Endothelial cell of umbilical vein (primary cell): Measurements from ENCODE around the gene CCR7. TPM values are rescaled to one million over a fixed set of nuclear protein-coding genes. Genes with fewer than 3 reads are reported as not detected.

Experiments used
- BruUV-seq: library from RNA; stranded (reverse); fragments of 400-500 nt; replicated peaks from 2 replicates; lab custom pipeline; 2021; lab: Mats Ljungman, UMichigan
- CTCF ChIA-PET: fragments of 300-600, 350-600 bp; sonication (Branson Sonifier 250); formaldehyde crosslinking; loops from one replicate; lab custom pipeline; 2021; ENCODE audit warnings: antibody characterized with exemption, inconsistent platforms; lab: Charles Lee
- POLR2A ChIA-PET: fragments of 300-600, 350-600 bp; sonication (Branson Sonifier 250); formaldehyde crosslinking; loops from one replicate; lab custom pipeline; 2021; ENCODE audit warnings: antibody characterized with exemption, inconsistent platforms; lab: Charles Lee
- DNase-seq: peaks from one replicate; pipeline ENCODE4 v3.0.0-alpha.2; 2011; ENCODE audit warnings: low read depth, low spot score
- FAIRE-seq: peaks from 2 replicates; lab custom pipeline; 2011; peaks lifted over from hg19 to GRCh38; lab: Jason Lieb, UNC
- H2AFZ ChIP-seq: 2 replicates; pipeline ENCODE4 v1.6.0; 2012; ENCODE audit warnings: low read depth, low read length, control low read depth, inconsistent platforms
- H3K27ac ChIP-seq: 2 replicates; pipeline ENCODE4 v1.5.1; 2011; ENCODE audit warnings: low read depth, mild to moderate bottlenecking, control low read depth, low read length, moderate library complexity; ENCODE audit not compliant: insufficient read depth
- H3K27me3 ChIP-seq, 2 experiments: 2 replicates each; pipeline versions ENCODE4 v1.6.0 to v1.6.1; 2011; ENCODE audit warnings: low read length in 2 of 2, mixed read lengths in 1 of 2; ENCODE audit not compliant: control insufficient read depth in 2 of 2, insufficient read depth in 2 of 2
- H3K36me3 ChIP-seq, 2 experiments: 2 replicates in 1 of 2; 3 replicates in 1 of 2; pipeline ENCODE4 v1.5.1; 2011; ENCODE audit warnings: low read length in 2 of 2, mild to moderate bottlenecking in 1 of 2, moderate library complexity in 1 of 2; ENCODE audit not compliant: control insufficient read depth in 2 of 2, insufficient read depth in 2 of 2; ENCODE audit errors: extremely low read depth in 1 of 2
- H3K4me1 ChIP-seq: 3 replicates; pipeline ENCODE4 v1.5.1; 2011; ENCODE audit warnings: mild to moderate bottlenecking, low read length; ENCODE audit not compliant: control insufficient read depth, insufficient read depth; ENCODE audit errors: extremely low read depth
- H3K4me2 ChIP-seq: 2 replicates; pipeline ENCODE4 v1.6.1; 2011; ENCODE audit warnings: low read length, control low read depth, mixed read lengths; ENCODE audit not compliant: insufficient read depth
- H3K4me3 ChIP-seq, 3 experiments: fragments of 200-600 bp in 1 of 3; sonication (generic), shearing (Covaris generic) in 1 of 3; replicated peaks in 1 of 3; 2 replicates each; pipeline ENCODE4 v1.5.1; 2011 to 2016; ENCODE audit warnings: control low read depth in 3 of 3, low read length in 3 of 3, mild to moderate bottlenecking in 2 of 3, inconsistent platforms in 1 of 3, low read depth in 1 of 3, moderate library complexity in 1 of 3; ENCODE audit not compliant: insufficient read depth in 1 of 3
- H3K79me2 ChIP-seq: 2 replicates; pipeline ENCODE4 v1.6.0; 2012; ENCODE audit warnings: low read length, inconsistent platforms; ENCODE audit not compliant: control insufficient read depth, insufficient read depth
- H3K9ac ChIP-seq: replicated peaks from 2 replicates; pipeline ENCODE3; 2011; ENCODE audit warnings: low read length, control low read depth; ENCODE audit not compliant: insufficient read depth; ENCODE audit errors: extremely low read depth
- H3K9me1 ChIP-seq: replicated peaks from 3 replicates; pipeline ENCODE4 v1.6.0; 2011; ENCODE audit warnings: mild to moderate bottlenecking, low read length; ENCODE audit not compliant: control insufficient read depth, insufficient read depth; ENCODE audit errors: extremely low read depth
- H3K9me3 ChIP-seq: replicated peaks from 2 replicates; pipeline ENCODE4 v1.5.1; 2012; ENCODE audit warnings: low read length, inconsistent platforms; ENCODE audit not compliant: control insufficient read depth, insufficient read depth
- H4K20me1 ChIP-seq: replicated peaks from 2 replicates; pipeline ENCODE3; 2011; ENCODE audit warnings: mild to moderate bottlenecking, low read length; ENCODE audit not compliant: control insufficient read depth, insufficient read depth; ENCODE audit errors: extremely low read depth
- CTCF ChIP-seq, 2 donors: IDR thresholded peaks; 1 replicate in 1 of 2; 2 replicates in 1 of 2; pipeline ENCODE4 v1.5.1; 2011; ENCODE audit warnings: low read length in 2 of 2, mild to moderate bottlenecking in 2 of 2, moderate library complexity in 2 of 2, control low read depth in 1 of 2, inconsistent platforms in 1 of 2, low read depth in 1 of 2; ENCODE audit not compliant: insufficient read depth in 1 of 2; ENCODE audit errors: extremely low read depth in 1 of 2
- EZH2 ChIP-seq: IDR thresholded peaks from 2 replicates; pipeline ENCODE4 v1.6.1; 2012; ENCODE audit warnings: borderline replicate concordance, low read depth, mild to moderate bottlenecking, moderate library complexity, low read length, inconsistent platforms; ENCODE audit not compliant: severe bottlenecking
- FOS ChIP-seq: IDR thresholded peaks from 2 replicates; pipeline ENCODE4 v1.6.1; 2011; ENCODE audit warnings: mild to moderate bottlenecking, low read length, moderate library complexity, borderline replicate concordance; ENCODE audit not compliant: insufficient read depth
- GATA2 ChIP-seq: IDR thresholded peaks from 2 replicates; pipeline ENCODE4 v1.7.0; 2011; ENCODE audit warnings: low read depth, mild to moderate bottlenecking, moderate library complexity, mixed read lengths, low read length; ENCODE audit not compliant: insufficient read length, insufficient read depth
- JUN ChIP-seq: IDR thresholded peaks from 2 replicates; pipeline ENCODE4 v1.6.1; 2011; ENCODE audit warnings: borderline replicate concordance, low read depth; ENCODE audit not compliant: insufficient read length, insufficient read depth
- MAX ChIP-seq: IDR thresholded peaks from 2 replicates; pipeline ENCODE4 v1.6.1; 2011; ENCODE audit not compliant: insufficient read depth, insufficient read length
- MYC ChIP-seq: IDR thresholded peaks from one replicate; pipeline ENCODE4 v1.6.1; 2011; ENCODE audit warnings: mild to moderate bottlenecking, low read depth, low read length
- POLR2A ChIP-seq: IDR thresholded peaks from 2 replicates; pipeline ENCODE4 v1.6.1; 2012; ENCODE audit warnings: low read depth, mild to moderate bottlenecking, control low read depth, low read length
- POLR2AphosphoS5 ChIP-seq: IDR thresholded peaks from 2 replicates; pipeline ENCODE4 v1.6.1; 2012; ENCODE audit warnings: low read depth, mild to moderate bottlenecking, control low read depth, low read length, moderate library complexity; ENCODE audit not compliant: insufficient read depth
- dilution Hi-C: fragments of 300-500 bp; cut with MboI; formaldehyde crosslinking; loops from one replicate; pipeline ENCODE4 v1.15.0; 2019; ENCODE audit warnings: low sequenced_read_pairs; ENCODE audit not compliant: extremely low pct_ligation_motif_present
- intact Hi-C: fragments of 100-400 bp; cut with micrococcal nuclease; formaldehyde crosslinking; loops from one replicate; pipeline ENCODE4 v1.10.0; 2022
- polyA plus RNA-seq, 4 experiments: library from polyadenylated mRNA; depleted of rRNA in 3 of 4; stranded (reverse) in 3 of 4; unstranded in 1 of 4; fragments of >200 nt; gene quantifications; 2 replicates each; pipeline versions ENCODE4 v1.2.1 to v1.2.3, GENCODE V29; 2011 to 2012; ENCODE audit warnings: missing spikeins in 1 of 4
- total RNA-seq: library from RNA; stranded (reverse); gene quantifications from 2 replicates; pipeline ENCODE4 v1.2.3, GENCODE V29; 2021

CCR7 gene
- total and polyA plus RNA-seq, 2 donors (not counting 3 experiments of a cell fraction or from before 2014, with no cell fraction given) = 0.18 TPM; not detected in 1

- CTCF ChIA-PET = interaction anchor here (1.1 to 9.6 kb wide), 3 partner anchors 17 to 177 kb away, joined by 3 to 304 read pairs (median 5); no protein-coding TSS in a partner anchor
- BruUV-seq = no TSS peak
Observed at GRCh38 chr17:40539711-40540411, 25.4 kb downstream of the CCR7 start.

More at GRCh38 chr17:40539711-40540411, 25.4 kb downstream of the CCR7 start:
- TF ChIP-seq FOS = no peak
- no peak for TF ChIP-seq CTCF (IDR thresholded peaks at IDR 0.05; ENCODE audit: extremely low read depth in 1 of 2, insufficient read depth in 1 of 2, low read depth in 1 of 2, low read length in 2 of 2)
- TF ChIP-seq MYC = no peak
- TF ChIP-seq POLR2AphosphoS5 = no peak
- no peak for TF ChIP-seq EZH2
- TF ChIP-seq MAX = no peak
- TF ChIP-seq JUN = no peak
- no peak for TF ChIP-seq POLR2A
- TF ChIP-seq GATA2 = no peak
- Histone ChIP-seq H3K9me3 (no peaks in the 10 kb centered on the region), H3K9me1 (no peaks in the 10 kb centered on the region), H3K79me2 (no peaks in the 10 kb centered on the region), H3K4me3 (no peak overlapping the region), H3K4me2 (no peak overlapping the region), H2AFZ (no peak overlapping the region), H3K27ac (no peak overlapping the region), H3K36me3 (no peaks in the 10 kb centered on the region), H3K27me3 (no peaks in the 10 kb centered on the region), H3K4me1 (peaks cover 21% of the 10 kb centered on the region), H3K9ac (no peak overlapping the region), H4K20me1 (no peaks in the 10 kb centered on the region)
- DNase-seq (no peak), FAIRE-seq (no peak)
- dilution Hi-C loops (no loop called here), intact Hi-C loops (no loop called here)
- POLR2A ChIA-PET = interaction anchor here (0.7 kb wide), 1 partner anchor 48 kb away, joined by 16 read pairs; no protein-coding TSS in a partner anchor
